OCI-LY7 (cell line): ENCODE measurements around the gene CNTN5. TPM values are rescaled to one million over a fixed set of nuclear protein-coding genes. Genes with fewer than 3 reads are reported as not detected.

Experiments used
- BruUV-seq: library from RNA; stranded (reverse); fragments of 400-500 nt; replicated peaks from 2 replicates; lab custom pipeline; 2021; lab: Mats Ljungman, UMichigan
- CTCF ChIA-PET: fragments of 300-600 bp; sonication (Branson Sonifier 250); formaldehyde crosslinking; loops from one replicate; lab custom pipeline; 2022; ENCODE audit warnings: antibody characterized with exemption; ENCODE audit not compliant: unreplicated experiment; lab: Charles Lee
- POLR2A ChIA-PET: fragments of 300-600 bp; sonication (Branson Sonifier 250); formaldehyde crosslinking; loops from one replicate; lab custom pipeline; 2022; ENCODE audit warnings: antibody characterized with exemption; lab: Charles Lee
- DNase-seq: peaks from one replicate; pipeline ENCODE4 v3.0.0-alpha.2; 2015; ENCODE audit warnings: low spot score
- H2AFZ ChIP-seq: fragments of 200-600 bp; sonication (generic), shearing (Covaris generic); 2 replicates; pipeline ENCODE4 v1.6.1; 2014; ENCODE audit warnings: mild to moderate bottlenecking, antibody characterized with exemption, low read length, moderate library complexity
- H3K27ac ChIP-seq: fragments of 200-600 bp; sonication (generic); 2 replicates; pipeline ENCODE4 v1.5.1; 2014; ENCODE audit warnings: mixed run types, low read depth, mild to moderate bottlenecking, moderate library complexity, low read length, inconsistent platforms; ENCODE audit not compliant: poor library complexity, severe bottlenecking
- H3K36me3 ChIP-seq: fragments of 200-600 bp; sonication (generic); 2 replicates; pipeline ENCODE4 v1.6.1; 2014; ENCODE audit warnings: mild to moderate bottlenecking, antibody characterized with exemption, low read length, moderate library complexity, mixed read lengths; ENCODE audit not compliant: insufficient read depth
- H3K4me1 ChIP-seq: fragments of 200-600 bp; sonication (generic); 2 replicates; pipeline ENCODE4 v1.5.1; 2014; ENCODE audit warnings: mild to moderate bottlenecking, low read length; ENCODE audit not compliant: insufficient read depth, poor library complexity, severe bottlenecking
- H3K4me2 ChIP-seq: fragments of 200-600 bp; sonication (generic); 2 replicates; pipeline ENCODE4 v1.6.1; 2014; ENCODE audit warnings: mild to moderate bottlenecking, low read length
- H3K4me3 ChIP-seq: fragments of 200-600 bp; sonication (generic); 2 replicates; pipeline ENCODE4 v1.5.1; 2014; ENCODE audit warnings: mild to moderate bottlenecking, low read depth, low read length; ENCODE audit not compliant: poor library complexity, severe bottlenecking
- H3K79me2 ChIP-seq: fragments of 200-600 bp; sonication (generic); 2 replicates; pipeline ENCODE4 v1.6.1; 2016; ENCODE audit warnings: low read depth, mild to moderate bottlenecking, low read length, moderate library complexity, mixed read lengths; ENCODE audit not compliant: insufficient read depth
- H3K9me2 ChIP-seq: fragments of 200-600 bp; sonication (generic); 2 replicates; pipeline ENCODE4 v1.6.1; 2016; ENCODE audit warnings: mild to moderate bottlenecking, low read length, mixed read lengths; ENCODE audit not compliant: insufficient read depth
- H3K9me3 ChIP-seq: fragments of 200-600 bp; sonication (generic); 2 replicates; pipeline ENCODE4 v1.6.1; 2014; ENCODE audit warnings: mild to moderate bottlenecking, mixed run types, low read length, mixed read lengths
- H4K20me1 ChIP-seq: fragments of 200-600 bp; sonication (generic); 2 replicates; pipeline ENCODE4 v1.6.1; 2014; ENCODE audit warnings: mild to moderate bottlenecking, antibody characterized with exemption, low read length, moderate library complexity, mixed read lengths; ENCODE audit not compliant: insufficient read depth
- CTCF ChIP-seq: fragments of 200-600 bp; sonication (generic); conservative IDR thresholded peaks from 2 replicates; pipeline ENCODE4 v1.5.1; 2014; ENCODE audit warnings: mild to moderate bottlenecking, antibody characterized with exemption, low read length, moderate library complexity, mixed read lengths
- EZH2phosphoT487 ChIP-seq: fragments of 200-600 bp; sonication (generic); IDR thresholded peaks from 2 replicates; pipeline ENCODE4 v1.6.1; 2018; ENCODE audit warnings: low read depth, borderline replicate concordance, mild to moderate bottlenecking, mixed run types, antibody characterized with exemption, low read length, moderate library complexity, mixed read lengths
- intact Hi-C: fragments of 100-400 bp; cut with micrococcal nuclease; formaldehyde crosslinking; loops from one replicate; pipeline ENCODE4 v1.10.0; 2022; ENCODE audit not compliant: unreplicated experiment
- total RNA-seq, 2 experiments: library from RNA; depleted of rRNA in 1 of 2; stranded (reverse); fragments of >200 nt in 1 of 2; shearing (Covaris generic) in 1 of 2; gene quantifications; 2 replicates each; pipeline ENCODE4 v1.2.3, GENCODE V29; 2014 to 2022

Gene CNTN5
- total RNA-seq, 2 experiments from 2014 or later = not detected

GRCh38 chr11:100229086-100229485 lies 1208.3 kb downstream of the CNTN5 start:
- Histone ChIP-seq H3K4me1 (no peaks in the 10 kb centered on the region), H3K9me2 (no peaks in the 10 kb centered on the region), H3K36me3 (no peaks in the 10 kb centered on the region), H3K4me3 (no peak overlapping the region), H4K20me1 (no peaks in the 10 kb centered on the region), H3K27ac (no peak overlapping the region), H2AFZ (no peak overlapping the region), H3K9me3 (no peaks in the 10 kb centered on the region), H3K4me2 (no peak overlapping the region), H3K79me2 (no peaks in the 10 kb centered on the region)
- intact Hi-C loops = no loop called here
- CTCF ChIA-PET = no interaction called here
- POLR2A ChIA-PET = interaction anchor here (0.6 to 1.6 kb wide), 4 partner anchors 8 to 116 kb away, joined by 3 to 5 read pairs (median 4); no protein-coding TSS in a partner anchor
- no peak for DNase-seq
- BruUV-seq = no TSS peak
- no peak for TF ChIP-seq CTCF
- no peak for TF ChIP-seq EZH2phosphoT487

DNA sequence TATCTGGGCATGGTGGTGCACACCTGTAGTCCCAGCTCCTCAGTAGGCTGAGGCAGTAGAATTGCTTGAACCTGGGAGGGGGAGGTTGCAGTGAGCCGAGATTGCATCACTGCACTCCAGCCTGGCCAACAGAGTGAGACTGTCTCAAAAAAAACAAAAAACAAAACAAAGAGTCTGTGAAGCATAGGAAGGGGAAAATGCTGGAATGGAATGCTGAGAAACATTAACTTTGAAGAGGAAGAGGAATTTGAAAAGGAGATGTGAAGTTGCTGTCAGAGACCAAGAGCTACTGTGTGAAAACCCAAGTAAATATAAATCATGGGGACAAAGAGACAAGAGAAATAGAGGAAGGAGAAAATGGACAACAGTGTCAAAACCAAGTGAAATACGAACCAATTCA lies 1211.3 kb downstream of the CNTN5 start:
- TF ChIP-seq EZH2phosphoT487 (no peak), CTCF (no peak)
- H3K4me2 ChIP-seq = no peak overlapping the region
- no peak overlapping the region for H3K4me3 ChIP-seq
- ChIA-PET CTCF (no interaction called here), POLR2A (interaction anchor here (0.5 kb wide), 1 partner anchor 96 kb away, joined by 3 read pairs; no protein-coding TSS in a partner anchor)
- H3K4me1 ChIP-seq = no peaks in the 10 kb centered on the region
- H3K27ac ChIP-seq = no peak overlapping the region
- H3K9me2 ChIP-seq = no peaks in the 10 kb centered on the region
- no peaks in the 10 kb centered on the region for H3K36me3 ChIP-seq
- no TSS peak for BruUV-seq
- no peaks in the 10 kb centered on the region for H3K9me3 ChIP-seq
- H3K79me2 ChIP-seq = no peaks in the 10 kb centered on the region
- H2AFZ ChIP-seq = no peak overlapping the region
- intact Hi-C loops = no loop called here
- DNase-seq = no peak
- H4K20me1 ChIP-seq = no peaks in the 10 kb centered on the region

GRCh38 chr11:100235085-100235484 lies 1214.3 kb downstream of the CNTN5 start:
- H3K36me3 ChIP-seq = no peaks in the 10 kb centered on the region
- H3K27ac ChIP-seq = no peak overlapping the region
- no peak overlapping the region for H2AFZ ChIP-seq
- no peak overlapping the region for H3K4me3 ChIP-seq
- ChIA-PET CTCF (no interaction called here), POLR2A (interaction anchor here (0.5 kb wide), 1 partner anchor 1896 kb away, joined by 6 read pairs; no protein-coding TSS in a partner anchor)
- intact Hi-C loops = no loop called here
- H3K9me3 ChIP-seq = no peaks in the 10 kb centered on the region
- no peaks in the 10 kb centered on the region for H4K20me1 ChIP-seq
- TF ChIP-seq CTCF (no peak), EZH2phosphoT487 (no peak)
- DNase-seq = no peak
- no TSS peak for BruUV-seq
- H3K4me2 ChIP-seq = no peak overlapping the region
- no peaks in the 10 kb centered on the region for H3K4me1 ChIP-seq
- no peaks in the 10 kb centered on the region for H3K79me2 ChIP-seq
- H3K9me2 ChIP-seq = no peaks in the 10 kb centered on the region
